HUES48 (cell line): ENCODE measurements around the gene HK2.

Experiments used
- H3K27ac ChIP-seq: one replicate; pipeline ENCODE4 v1.7.0; 2013; ENCODE audit warnings: low read depth, low read length, inconsistent platforms
- H3K27me3 ChIP-seq: 2 replicates; pipeline ENCODE4 v1.6.1; 2013; ENCODE audit warnings: mild to moderate bottlenecking, low read length; ENCODE audit not compliant: control insufficient read depth, insufficient read depth
- H3K36me3 ChIP-seq: 2 replicates; pipeline ENCODE4 v1.6.1; 2013; ENCODE audit warnings: low read length; ENCODE audit not compliant: control insufficient read depth, insufficient read depth
- H3K4me1 ChIP-seq: 2 replicates; pipeline ENCODE4 v1.6.1; 2013; ENCODE audit warnings: mild to moderate bottlenecking, low read length; ENCODE audit not compliant: control insufficient read depth, insufficient read depth
- H3K4me3 ChIP-seq: 2 replicates; pipeline ENCODE4 v1.5.1; 2013; ENCODE audit warnings: mild to moderate bottlenecking, low read depth, low read length
- H3K9ac ChIP-seq: 2 replicates; pipeline ENCODE4 v1.6.1; 2013; ENCODE audit warnings: mild to moderate bottlenecking, low read depth, low read length, moderate library complexity
- H3K9me3 ChIP-seq: 2 replicates; pipeline ENCODE4 v1.6.1; 2013; ENCODE audit warnings: low read length; ENCODE audit not compliant: control insufficient read depth, insufficient read depth

HK2 gene

DNA sequence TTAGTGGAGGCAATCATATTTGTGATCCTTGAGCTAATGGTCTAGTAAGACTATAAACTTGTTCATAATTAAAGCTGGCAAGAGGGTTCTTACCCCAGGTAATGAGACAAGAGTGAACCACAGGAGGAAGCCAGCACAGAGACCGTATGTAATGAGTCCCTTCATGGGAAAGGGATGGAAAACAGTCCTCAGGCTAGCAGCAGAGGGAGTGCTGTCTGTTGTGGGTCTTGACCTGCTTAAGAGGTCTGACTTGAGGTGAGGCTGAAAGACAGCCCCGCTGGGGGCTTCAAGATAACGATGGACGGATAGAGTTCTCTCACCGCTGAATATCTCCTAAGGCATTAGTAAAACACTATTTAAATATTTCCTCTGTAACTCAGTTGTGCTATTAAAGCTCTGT lies 108.3 kb downstream of the HK2 start:
- no peaks in the 10 kb centered on the region for H3K36me3 ChIP-seq

More for the DNA sequence above, 108.3 kb downstream of the HK2 start:
- Histone ChIP-seq H3K4me3 (no peak overlapping the region), H3K9me3 (no peaks in the 10 kb centered on the region), H3K27me3 (no peaks in the 10 kb centered on the region), H3K4me1 (no peaks in the 10 kb centered on the region; the same call in 1 of the 2 replicates), H3K27ac (no peak overlapping the region), H3K9ac (no peak overlapping the region)
